22Rv1 (cell line): ENCODE results near the gene MPC1L.

Source experiments
- CTCF ChIP-seq: fragments of 450-650 bp; IDR thresholded peaks from 2 replicates; pipeline ENCODE4 v1.5.1; 2017; ENCODE audit warnings: mild to moderate bottlenecking
- ZFX ChIP-seq: fragments of 450-650 bp; IDR thresholded peaks from 2 replicates; pipeline ENCODE4 v1.6.1; 2017; ENCODE audit warnings: antibody characterized with exemption, borderline replicate concordance

DNA sequence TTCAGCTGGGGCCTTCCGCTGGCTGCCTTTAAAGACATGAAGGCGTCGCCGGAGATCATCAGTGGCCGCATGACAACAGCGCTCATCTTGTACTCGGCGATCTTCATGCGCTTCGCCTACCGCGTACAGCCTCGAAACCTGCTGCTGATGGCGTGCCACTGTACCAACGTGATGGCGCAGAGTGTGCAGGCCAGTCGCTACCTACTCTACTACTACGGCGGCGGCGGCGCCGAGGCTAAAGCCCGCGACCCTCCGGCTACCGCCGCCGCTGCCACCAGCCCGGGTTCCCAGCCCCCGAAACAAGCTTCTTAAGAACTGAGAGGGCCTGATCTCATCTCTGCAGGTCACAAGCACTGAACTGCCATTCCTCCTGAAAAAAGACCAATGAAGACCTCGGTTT, 437 bp downstream of the MPC1L start:
- TF ChIP-seq CTCF (no peak), ZFX (no peak)
